HUES6 (cell line): Measurements from ENCODE around the gene SLC41A3.

Source experiments
- H3K27ac ChIP-seq: 2 replicates; pipeline ENCODE4 v1.7.0; 2013; ENCODE audit warnings: low read depth, mild to moderate bottlenecking, low read length, inconsistent platforms
- H3K27me3 ChIP-seq: 2 replicates; pipeline ENCODE4 v1.6.1; 2013; ENCODE audit warnings: low read length; ENCODE audit not compliant: control insufficient read depth, insufficient read depth
- H3K36me3 ChIP-seq: 2 replicates; pipeline ENCODE4 v1.6.1; 2013; ENCODE audit warnings: low read length; ENCODE audit not compliant: control insufficient read depth, insufficient read depth
- H3K4me1 ChIP-seq: 2 replicates; pipeline ENCODE4 v1.6.1; 2013; ENCODE audit warnings: low read length; ENCODE audit not compliant: control insufficient read depth, insufficient read depth
- H3K4me3 ChIP-seq: 2 replicates; pipeline ENCODE4 v1.5.1; 2013; ENCODE audit warnings: low read depth, low read length
- H3K9ac ChIP-seq: one replicate; pipeline ENCODE4 v1.6.1; 2013; ENCODE audit warnings: mild to moderate bottlenecking, low read length
- H3K9me3 ChIP-seq: 2 replicates; pipeline ENCODE4 v1.6.1; 2013; ENCODE audit warnings: low read depth, low read length; ENCODE audit not compliant: control insufficient read depth, insufficient read depth

Gene SLC41A3

DNA sequence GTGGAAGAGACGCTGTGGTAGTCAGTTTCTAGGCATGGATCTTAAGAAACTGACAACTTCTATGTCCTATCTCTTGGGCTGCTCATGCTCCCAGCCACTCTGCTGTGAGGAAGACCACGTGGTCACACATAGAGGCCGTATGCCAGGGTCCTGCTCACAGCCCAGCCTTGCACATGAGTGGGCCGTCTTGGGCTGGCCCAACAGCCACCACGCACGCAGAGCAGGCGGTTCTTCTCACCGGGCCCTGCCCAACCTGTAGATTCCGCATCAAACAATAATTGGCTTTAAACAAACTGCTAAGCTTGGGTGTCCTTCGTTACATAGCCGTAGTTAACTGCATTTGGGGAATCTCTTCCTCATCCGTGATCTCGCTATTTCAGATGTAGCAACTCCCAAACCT, 26.0 kb downstream of the SLC41A3 start:
- Histone ChIP-seq H3K4me1 (peaks cover 2% of the 10 kb centered on the region; the same call in 1 of the 2 replicates), H3K27me3 (no peaks in the 10 kb centered on the region), H3K27ac (no peak overlapping the region), H3K36me3 (no peaks in the 10 kb centered on the region), H3K9ac (no peak overlapping the region), H3K9me3 (no peaks in the 10 kb centered on the region), H3K4me3 (no peak overlapping the region)

DNA sequence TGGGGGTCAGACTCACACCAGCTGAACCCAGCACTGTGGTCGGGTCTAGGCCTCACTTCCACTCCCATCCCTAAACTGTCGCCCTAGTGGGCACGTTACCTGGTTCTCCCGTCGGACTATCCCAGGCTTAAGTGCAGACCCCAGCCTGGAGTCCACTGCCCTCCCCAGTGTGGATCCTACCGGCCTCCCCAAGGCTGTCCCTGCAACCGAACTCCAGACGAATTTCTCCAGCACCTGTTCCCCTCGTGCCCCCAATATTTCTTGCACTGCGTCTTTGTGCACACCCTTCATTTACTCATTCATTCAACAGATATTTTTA, 26.5 kb downstream of the SLC41A3 start:
- no peaks in the 10 kb centered on the region for H3K36me3 ChIP-seq
- no peak overlapping the region for H3K9ac ChIP-seq
- H3K4me1 ChIP-seq: peaks cover 2% of the 10 kb centered on the region; the same call in 1 of the 2 replicates
- H3K4me3 ChIP-seq: no peak overlapping the region
- no peak overlapping the region for H3K27ac ChIP-seq
- no peaks in the 10 kb centered on the region for H3K9me3 ChIP-seq
- H3K27me3 ChIP-seq: no peaks in the 10 kb centered on the region

- Histone ChIP-seq H3K4me3 (no peak overlapping the region), H3K9me3 (no peaks in the 10 kb centered on the region), H3K27me3 (no peaks in the 10 kb centered on the region), H3K36me3 (no peaks in the 10 kb centered on the region), H3K9ac (no peak overlapping the region), H3K27ac (no peak overlapping the region), H3K4me1 (peaks cover 2% of the 10 kb centered on the region; the same call in 1 of the 2 replicates)
These were observed 27.0 kb downstream of the SLC41A3 start for GRCh38 chr3:126056681-126057500.

GRCh38 chr3:126056088-126056487, 27.8 kb downstream of the SLC41A3 start:
- Histone ChIP-seq H3K4me1 (peaks cover 2% of the 10 kb centered on the region; the same call in 1 of the 2 replicates), H3K27ac (no peak overlapping the region), H3K36me3 (no peaks in the 10 kb centered on the region), H3K9ac (no peak overlapping the region), H3K27me3 (no peaks in the 10 kb centered on the region), H3K4me3 (no peak overlapping the region), H3K9me3 (no peaks in the 10 kb centered on the region)

GRCh38 chr3:126054870-126055269, 29.1 kb downstream of the SLC41A3 start:
- H3K9ac ChIP-seq: no peak overlapping the region
- H3K4me1 ChIP-seq: peaks cover 2% of the 10 kb centered on the region; the same call in 1 of the 2 replicates
- H3K36me3 ChIP-seq: no peaks in the 10 kb centered on the region
- no peaks in the 10 kb centered on the region for H3K27me3 ChIP-seq
- H3K9me3 ChIP-seq: no peaks in the 10 kb centered on the region
- no peak overlapping the region for H3K27ac ChIP-seq
- no peak overlapping the region for H3K4me3 ChIP-seq

GRCh38 chr3:126053949-126054569, 29.9 kb downstream of the SLC41A3 start:
- Histone ChIP-seq H3K9ac (no peak overlapping the region), H3K4me3 (no peak overlapping the region), H3K36me3 (no peaks in the 10 kb centered on the region), H3K4me1 (peaks cover 2% of the 10 kb centered on the region; the same call in 1 of the 2 replicates), H3K27me3 (no peaks in the 10 kb centered on the region), H3K27ac (no peak overlapping the region), H3K9me3 (no peaks in the 10 kb centered on the region)

DNA sequence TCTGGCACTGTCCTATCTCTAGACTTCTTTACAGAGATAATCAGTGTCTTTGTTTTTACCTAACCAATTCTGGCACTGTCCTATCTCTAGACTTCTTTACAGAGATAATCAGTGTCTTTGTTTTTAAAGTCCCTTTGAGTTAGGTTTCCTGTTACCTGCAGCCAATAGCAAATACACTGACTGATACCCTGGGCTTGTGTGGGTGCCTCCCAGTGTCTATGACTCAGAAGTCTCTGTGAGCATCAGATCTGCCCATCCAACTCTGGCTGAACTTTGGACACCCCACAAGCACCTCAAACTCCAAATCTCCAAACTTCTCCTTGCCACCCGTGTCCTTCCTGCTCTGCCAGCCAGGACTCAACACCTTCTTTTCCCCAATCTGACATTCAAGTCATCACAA, 30.4 kb downstream of the SLC41A3 start:
- H3K27ac ChIP-seq: no peak overlapping the region

GRCh38 chr3:126052196-126053058, 31.5 kb downstream of the SLC41A3 start:
- no peak overlapping the region for H3K4me3 ChIP-seq
- peaks cover 1% of the 10 kb centered on the region; the same call in 1 of the 2 replicates for H3K4me1 ChIP-seq
- no peaks in the 10 kb centered on the region for H3K9me3 ChIP-seq
- no peak overlapping the region for H3K27ac ChIP-seq
- no peak overlapping the region for H3K9ac ChIP-seq
- no peaks in the 10 kb centered on the region for H3K27me3 ChIP-seq
- H3K36me3 ChIP-seq: no peaks in the 10 kb centered on the region

More for the DNA sequence above, 30.4 kb downstream of the SLC41A3 start:
- Histone ChIP-seq H3K9me3 (no peaks in the 10 kb centered on the region), H3K27me3 (no peaks in the 10 kb centered on the region), H3K9ac (no peak overlapping the region), H3K4me3 (no peak overlapping the region), H3K36me3 (no peaks in the 10 kb centered on the region), H3K4me1 (peaks cover 2% of the 10 kb centered on the region; the same call in 1 of the 2 replicates)

- Histone ChIP-seq H3K27ac (no peak overlapping the region), H3K27me3 (no peaks in the 10 kb centered on the region), H3K4me1 (no peaks in the 10 kb centered on the region; the same call in 1 of the 2 replicates), H3K9me3 (no peaks in the 10 kb centered on the region), H3K4me3 (no peak overlapping the region), H3K9ac (no peak overlapping the region), H3K36me3 (no peaks in the 10 kb centered on the region)
These were observed 32.2 kb downstream of the SLC41A3 start for GRCh38 chr3:126051741-126052140.

GRCh38 chr3:126051234-126051633, 32.7 kb downstream of the SLC41A3 start:
- H3K36me3 ChIP-seq: no peaks in the 10 kb centered on the region
- H3K4me3 ChIP-seq: no peak overlapping the region
- H3K9ac ChIP-seq: no peak overlapping the region
- no peaks in the 10 kb centered on the region for H3K9me3 ChIP-seq
- H3K27ac ChIP-seq: no peak overlapping the region
- H3K27me3 ChIP-seq: no peaks in the 10 kb centered on the region
- H3K4me1 ChIP-seq: no peaks in the 10 kb centered on the region
